GM19372 (cell line): ENCODE data around the gene KPNB1.
"Not testable (repeated sequence)": the region's sequence is repeated elsewhere in the genome, so short reads cannot be mapped to it uniquely, and the experiment has no call there.

ENCODE experiments used
- ATAC-seq: cut with Tn5 transposase; IDR thresholded peaks from one replicate; pipeline ENCODE4 v1.9.1; 2021; ENCODE audit warnings: mild to moderate bottlenecking, low read depth, moderate library complexity; ENCODE audit not compliant: unreplicated experiment

The KPNB1 gene

DNA sequence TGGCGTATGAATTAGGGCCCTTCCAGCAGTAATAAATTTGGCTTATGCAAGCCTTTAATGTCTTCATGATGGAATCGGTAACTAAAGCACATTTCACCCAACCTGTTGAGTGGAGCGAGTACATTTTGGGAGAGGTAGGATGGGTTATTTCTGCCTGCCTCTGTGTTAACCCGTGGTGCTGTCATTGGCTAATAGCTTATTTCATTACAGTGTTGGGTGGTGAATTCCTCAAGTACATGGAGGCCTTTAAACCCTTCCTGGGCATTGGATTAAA lies 26.4 kb downstream of the KPNB1 start:
- no peak for ATAC-seq

DNA sequence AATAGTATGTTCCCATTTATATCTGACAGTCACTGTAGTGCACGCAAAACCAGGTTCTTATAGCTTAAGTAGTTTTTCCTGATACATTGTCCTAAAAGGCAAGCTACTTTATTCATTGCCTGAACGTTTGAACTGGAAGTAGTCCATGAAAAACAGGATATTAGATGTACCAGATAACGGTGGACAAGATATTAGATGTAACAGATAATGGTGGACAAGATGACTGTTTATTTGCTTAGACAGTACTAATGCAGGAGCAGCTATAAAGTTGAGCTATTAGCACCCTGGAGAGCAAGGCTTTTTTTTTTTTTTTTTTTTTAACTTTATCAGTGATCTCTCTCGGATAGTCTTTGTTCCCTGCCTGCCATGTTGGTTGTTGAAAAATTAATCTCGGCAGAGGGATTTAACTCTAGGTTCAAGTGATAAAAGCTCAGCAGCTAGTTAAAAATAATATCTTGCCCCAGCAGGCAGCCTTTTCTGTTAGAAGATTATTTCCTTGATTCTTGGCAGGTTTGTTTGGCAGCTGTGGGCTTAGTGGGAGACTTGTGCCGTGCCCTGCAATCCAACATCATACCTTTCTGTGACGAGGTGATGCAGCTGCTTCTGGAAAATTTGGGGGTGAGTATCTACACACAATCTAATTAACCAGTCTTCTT lies 26.9 kb downstream of the KPNB1 start:
- no peak for ATAC-seq

DNA sequence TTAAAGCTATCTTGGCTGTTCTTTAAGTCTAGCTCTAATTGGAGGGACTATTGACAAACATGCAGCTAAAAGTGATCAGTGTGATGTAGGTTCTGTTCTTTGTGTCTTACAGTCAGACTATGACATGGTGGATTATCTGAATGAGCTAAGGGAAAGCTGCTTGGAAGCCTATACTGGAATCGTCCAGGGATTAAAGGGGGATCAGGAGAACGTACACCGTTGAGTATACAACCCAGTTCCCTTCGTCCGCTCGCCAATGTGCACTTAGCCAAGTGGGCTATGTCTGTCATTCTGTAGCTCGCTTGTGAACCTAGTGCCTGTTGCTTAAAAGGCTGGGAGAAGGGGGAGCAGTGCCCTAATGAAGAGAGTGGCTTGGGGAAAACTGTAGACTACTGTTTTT lies 28.5 kb downstream of the KPNB1 start:
- no peak for ATAC-seq

DNA sequence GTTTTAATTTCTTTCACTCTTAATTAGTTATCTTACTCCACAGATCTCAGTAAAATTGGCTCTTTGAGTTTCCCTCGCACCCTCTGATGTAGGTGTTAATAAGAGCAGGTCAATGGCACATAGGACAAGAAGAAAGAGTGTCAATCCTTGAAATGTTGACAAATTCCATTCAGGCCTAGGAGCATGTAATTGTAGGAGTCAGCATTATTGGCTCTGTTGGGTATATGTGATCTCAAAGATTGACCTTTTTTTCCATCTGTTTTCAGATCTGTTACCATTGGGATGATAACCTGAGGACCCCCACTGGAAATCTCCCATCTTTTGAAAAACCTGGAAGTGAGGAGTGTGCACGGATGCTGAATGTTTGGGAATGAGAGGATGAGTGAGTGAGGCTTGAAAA lies 32.4 kb downstream of the KPNB1 start:
- no peak for ATAC-seq

DNA sequence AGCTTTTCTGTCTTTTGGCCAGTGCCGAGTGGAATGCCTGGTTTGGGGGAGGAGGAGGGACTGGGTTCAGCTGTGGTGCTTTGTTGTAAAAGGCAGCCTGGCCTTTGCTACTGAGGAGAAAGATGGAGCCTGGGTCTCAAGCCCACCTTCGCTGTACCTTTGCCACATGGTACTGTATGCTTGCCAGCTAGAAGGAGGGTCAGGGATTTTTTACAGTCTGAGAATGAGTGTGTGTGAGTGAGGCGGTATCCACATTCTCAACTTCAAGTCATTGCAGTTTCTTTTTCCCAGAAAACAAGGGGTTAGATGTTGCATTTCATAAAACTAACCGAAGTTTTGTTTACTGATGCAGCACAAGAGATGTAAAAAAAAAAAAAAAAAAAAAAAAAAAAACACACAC lies 33.0 kb downstream of the KPNB1 start:
- ATAC-seq = not testable (repeated sequence)

DNA sequence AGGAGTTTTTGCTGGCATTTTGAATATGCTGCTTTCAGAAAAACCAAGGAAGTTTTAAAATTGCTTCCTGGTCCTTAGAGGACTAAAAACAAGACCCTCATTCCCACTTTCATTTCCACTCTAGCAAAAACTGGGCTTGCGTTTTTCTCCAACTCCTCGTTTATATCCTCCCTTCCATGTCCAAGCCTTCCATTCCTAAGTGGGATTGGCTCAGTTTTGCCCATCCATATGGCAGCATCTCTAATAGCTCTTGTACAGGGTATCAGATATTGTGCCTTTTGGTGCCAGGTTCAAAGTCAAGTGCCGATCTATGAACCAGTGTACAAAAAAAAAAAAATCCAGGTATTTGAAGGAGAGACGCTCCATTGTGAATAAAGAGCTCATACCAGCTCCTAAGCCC lies 34.3 kb downstream of the KPNB1 start:
- ATAC-seq = no peak

DNA sequence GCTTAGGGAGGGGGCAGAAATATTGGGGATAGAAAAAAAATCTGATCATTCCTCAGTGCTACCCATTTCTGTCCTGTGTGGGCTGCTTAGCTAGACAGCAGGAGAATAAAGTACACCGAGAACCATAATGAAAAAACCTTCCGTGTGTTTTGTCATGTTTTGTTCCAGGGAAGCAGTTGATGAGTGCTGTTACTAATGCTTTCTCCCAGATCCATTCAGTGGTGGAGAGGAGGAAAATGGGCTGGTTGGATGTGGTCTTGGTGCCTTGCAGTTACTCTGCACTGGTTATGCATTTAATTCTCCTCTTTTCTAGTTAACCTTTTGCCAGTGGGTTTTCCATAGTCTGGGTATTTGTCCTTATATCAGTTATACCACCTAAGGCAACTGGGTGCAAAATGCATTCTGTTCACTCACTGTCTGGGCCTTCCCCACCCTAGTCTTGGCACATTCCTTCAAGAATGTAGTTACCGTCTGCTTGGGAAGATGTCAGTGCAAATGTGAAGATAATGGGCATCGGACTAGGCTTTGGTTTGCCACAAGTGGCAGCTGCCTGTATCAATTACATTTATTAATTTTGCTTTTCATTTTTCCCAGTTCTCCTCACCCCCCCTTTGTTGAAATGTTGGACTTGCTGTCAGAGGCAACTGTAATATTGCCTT lies 34.9 kb downstream of the KPNB1 start:
- no peak for ATAC-seq

DNA sequence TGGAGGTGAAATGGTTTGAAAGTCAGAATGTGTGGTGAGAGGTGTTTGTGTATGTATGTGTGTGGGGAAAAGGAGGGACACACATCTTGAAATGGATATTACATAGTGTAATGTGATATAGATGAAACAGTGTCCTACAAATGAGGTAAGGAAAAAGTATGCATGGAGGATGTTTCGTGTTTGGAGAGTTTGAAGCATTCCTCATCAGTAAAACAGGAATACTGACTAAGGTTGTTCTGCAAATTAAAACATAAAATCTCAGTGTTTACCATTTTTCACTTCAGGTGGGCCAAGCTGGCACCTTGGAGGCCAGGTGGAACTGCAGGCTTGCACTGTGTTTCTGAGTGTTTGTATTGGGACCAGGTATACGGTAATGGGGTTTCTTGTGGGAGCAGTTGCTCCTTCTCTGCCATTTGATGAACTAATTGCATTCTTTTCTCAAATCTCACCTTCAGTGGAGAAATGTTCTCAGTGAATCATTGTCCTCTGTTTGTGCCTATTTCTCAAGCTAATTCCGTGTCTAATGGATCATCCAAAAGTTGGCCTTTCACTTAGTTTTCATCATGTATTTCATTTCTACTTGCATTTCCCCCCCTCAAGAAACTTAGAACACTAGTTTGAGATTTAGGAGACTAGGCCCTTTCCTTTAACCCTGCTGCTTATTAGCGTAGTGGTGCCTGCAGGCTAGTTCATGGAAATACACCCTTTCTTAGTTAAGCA lies 36.0 kb downstream of the KPNB1 start:
- ATAC-seq = no peak

DNA sequence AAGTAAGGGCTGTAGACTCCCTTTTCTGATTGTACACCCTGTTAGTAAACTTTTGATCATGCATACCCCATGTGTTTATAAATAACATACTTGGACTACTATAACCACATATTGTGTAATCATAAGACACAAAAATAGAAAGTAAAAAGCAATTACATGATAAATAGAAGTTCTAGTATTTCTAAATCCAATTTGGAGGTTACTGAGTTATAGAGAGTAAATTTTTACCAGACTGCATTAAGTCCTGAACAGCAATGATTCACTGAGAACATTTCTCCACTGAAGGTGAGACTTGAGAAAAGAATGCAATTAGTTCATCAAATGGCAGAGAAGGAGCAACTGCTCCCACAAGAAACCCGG lies 36.5 kb downstream of the KPNB1 start:
- no peak for ATAC-seq

DNA sequence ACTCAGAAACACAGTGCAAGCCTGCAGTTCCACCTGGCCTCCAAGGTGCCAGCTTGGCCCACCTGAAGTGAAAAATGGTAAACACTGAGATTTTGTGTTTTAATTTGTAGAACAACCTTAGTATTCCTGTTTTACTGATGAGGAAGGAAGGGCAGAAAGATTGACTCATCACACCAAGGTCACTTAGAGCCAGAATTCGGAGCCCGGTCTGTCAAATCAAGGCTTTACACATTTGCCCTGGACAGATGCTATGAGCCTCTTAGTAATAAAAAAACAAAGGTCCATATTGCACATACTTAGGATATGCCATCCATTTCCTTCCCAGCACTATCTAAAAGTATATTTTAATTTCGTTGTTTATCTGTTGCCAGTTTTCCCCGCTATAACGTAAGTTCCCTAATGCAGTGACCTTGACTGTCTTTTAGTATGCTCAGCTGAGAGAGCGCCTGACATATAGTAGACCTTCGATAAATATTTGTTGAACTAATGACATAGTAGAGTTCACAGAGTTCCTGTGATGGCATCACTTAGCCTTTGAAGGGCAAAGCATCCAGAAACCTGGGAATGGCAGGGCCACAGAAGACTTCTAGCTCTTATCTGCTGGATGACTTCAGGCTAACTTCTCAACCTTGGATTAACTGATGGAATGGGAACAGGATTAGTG lies 37.1 kb downstream of the KPNB1 start:
- ATAC-seq = no peak

DNA sequence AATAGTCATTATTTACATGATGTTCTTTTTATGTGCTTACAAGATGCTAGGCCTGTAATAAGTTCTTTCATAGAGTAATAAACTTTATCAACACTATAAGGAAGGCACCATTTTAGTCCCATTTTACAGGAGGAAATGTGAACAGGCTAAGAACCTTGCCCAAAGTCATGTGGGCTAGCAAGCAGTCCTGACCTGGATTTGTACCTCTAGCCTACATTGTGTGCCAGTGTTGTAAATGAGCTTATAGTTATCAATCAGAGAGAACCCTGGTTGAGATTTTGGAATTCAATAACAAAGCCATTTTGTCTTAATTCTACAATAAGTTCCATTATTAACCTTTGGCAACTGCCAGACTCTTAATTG lies 37.6 kb downstream of the KPNB1 start:
- ATAC-seq = no peak

DNA sequence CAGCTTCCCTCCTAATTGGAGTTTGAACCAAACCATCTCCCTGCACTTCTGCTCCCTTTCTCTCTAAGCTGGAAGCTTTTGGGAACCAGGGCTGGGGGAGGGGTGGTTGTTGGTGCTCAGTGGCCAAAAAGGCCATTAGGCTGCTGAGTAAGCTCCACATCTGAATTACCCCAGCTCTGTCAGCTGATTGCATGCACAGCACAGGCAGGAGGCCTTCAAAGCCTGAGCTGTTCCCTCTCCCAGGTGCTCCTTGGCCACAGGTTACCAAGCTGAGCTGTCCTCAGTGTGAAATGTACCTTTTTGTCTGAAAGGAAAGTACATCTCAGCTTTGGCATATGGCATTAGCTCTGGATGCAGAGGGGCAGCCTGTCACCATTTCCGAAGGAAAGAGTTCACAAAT lies 38.0 kb downstream of the KPNB1 start:
- no peak for ATAC-seq

DNA sequence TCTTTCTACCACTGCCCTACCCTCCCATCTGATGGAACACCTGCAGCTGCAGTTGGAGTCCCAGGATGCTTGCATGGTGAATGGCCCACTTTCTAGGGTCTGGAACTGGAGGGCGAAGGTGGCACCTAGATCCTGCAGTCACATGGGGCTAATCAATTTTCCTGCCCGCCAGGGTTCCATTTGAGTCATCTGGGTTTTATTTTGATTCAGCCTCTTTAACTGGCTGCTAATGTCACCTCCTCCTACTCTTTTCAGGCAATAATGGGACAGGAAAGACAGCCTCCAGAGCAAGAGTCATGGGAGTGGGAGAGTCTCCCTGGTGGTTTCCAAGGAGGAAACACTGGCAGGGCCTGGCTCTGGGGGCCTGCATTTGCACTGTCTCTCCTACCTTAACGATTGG lies 40.4 kb downstream of the KPNB1 start:
- no peak for ATAC-seq

DNA sequence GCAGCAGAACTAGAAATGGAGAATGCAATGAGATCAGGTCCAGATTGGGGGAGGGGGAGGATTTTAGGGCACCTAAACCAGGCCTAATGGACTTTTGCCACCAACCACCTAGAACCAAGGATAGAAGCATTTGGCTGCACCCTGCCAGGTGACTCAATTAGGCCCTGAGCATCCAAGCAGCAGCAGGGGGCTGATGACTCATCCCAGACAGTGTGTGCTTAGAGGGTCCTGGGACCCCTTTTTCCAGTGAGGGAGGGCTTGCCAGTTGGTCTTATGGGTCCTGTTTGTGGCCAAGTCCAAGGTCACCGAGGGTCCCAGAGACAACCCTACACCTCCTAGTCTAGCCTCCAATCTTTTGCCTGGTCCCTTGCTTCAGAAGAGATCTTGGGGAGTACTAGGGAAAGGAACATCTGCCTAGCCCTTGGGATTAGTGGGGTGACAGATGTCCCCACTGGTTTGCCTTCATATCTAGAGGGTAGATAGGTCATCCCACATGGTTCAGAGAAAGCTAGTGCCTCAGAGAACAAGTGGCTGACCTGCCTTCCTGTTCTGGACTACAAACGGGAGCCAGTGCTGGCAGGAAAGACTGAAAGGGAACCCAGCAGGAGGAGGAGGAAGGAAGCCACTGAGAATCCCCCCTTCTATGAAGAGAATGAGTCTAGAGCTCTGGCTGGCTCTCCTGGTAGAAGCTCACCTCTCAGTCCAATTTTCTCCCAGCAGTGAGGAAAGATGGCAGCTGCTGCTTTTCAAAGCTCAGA lies 42.6 kb downstream of the KPNB1 start:
- no peak for ATAC-seq

DNA sequence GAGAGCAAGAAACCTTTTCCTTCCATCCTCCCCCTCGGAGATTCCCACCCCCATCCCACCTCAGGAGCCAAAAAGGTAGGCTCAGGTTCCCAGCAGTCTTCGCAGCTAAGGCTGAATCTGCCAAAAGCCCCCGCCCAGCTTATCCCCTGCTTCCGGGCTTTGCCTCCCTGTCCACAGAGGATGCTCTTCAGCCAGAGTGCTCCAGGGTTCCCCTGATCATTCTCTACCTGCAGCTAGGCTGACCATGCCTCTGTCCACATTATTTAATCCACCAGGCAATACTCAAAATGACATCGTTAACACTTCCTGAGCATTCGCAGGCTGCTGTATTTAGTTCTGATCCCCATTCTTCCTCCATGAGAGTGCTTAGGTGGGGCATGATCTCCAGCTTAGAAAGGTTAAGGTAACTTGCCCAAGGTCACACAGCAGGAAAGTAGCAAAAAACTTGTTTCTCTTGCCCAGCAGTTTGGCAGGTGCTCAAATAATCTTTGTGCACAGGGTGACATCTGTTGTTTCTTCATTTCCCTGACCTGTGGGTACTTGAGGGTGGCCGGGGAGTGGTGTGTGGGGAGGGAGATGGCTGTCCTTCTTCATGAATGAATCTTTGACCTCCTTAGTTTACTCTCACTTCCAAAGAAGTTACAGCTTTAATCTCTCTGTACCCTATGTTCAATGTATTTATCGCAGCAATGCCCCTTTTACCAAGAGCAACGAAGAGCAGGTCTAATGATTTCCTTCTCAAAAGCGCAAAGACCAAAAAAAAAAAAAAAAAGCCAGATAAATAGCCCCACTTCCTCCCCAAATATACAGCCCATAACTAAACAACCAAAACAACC lies 43.4 kb downstream of the KPNB1 start:
- no peak for ATAC-seq

DNA sequence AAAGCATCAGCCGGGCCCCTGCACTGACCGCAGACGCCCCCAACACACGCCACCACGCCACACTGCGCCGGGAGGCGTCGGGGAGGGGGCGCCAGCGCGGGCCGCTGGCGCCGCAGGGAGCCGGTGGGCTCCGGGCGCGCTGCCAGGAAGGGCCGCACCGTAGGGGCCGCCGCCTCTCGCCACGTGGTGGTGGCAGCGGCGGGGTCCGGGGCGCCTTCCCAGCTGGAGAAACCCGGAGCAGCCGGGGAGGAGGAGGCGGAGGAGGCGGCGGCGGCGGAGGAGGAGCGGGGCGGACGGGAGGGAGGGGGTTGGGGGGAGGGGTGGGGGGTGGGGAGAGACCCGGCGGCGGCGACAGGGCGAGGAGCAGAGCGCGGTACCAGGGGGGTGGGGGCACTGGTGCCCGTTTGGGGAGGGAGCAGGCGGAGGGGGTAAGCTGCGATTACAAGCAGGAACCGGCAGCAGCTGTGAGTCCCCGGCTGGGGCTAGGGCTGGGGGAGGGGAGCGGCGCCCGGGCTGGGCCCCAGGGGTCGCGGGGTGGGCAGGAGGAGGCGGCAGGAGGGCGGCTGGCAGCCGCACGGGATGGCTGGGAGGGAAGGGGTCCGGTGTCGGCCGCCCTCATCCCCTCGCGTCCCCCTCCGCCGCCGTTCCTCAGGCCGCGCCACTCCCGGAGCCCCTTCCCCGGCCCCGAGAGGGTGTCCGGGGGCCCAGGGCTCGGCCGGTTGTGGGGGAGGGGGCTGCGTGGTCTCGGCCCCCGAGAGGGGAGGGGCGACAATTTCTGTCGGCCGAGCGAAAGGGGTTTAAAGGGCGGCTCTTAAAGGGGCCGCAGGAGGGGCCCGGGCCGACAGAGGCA lies 44.2 kb downstream of the KPNB1 start, which contains the start of gene TBKBP1:
TSS of gene TBKBP1 (plus strand) at position 431 of the 850 bp plus-strand sequence. CDS start 1,952 bp downstream, outside the sequence.
- no peak for ATAC-seq

DNA sequence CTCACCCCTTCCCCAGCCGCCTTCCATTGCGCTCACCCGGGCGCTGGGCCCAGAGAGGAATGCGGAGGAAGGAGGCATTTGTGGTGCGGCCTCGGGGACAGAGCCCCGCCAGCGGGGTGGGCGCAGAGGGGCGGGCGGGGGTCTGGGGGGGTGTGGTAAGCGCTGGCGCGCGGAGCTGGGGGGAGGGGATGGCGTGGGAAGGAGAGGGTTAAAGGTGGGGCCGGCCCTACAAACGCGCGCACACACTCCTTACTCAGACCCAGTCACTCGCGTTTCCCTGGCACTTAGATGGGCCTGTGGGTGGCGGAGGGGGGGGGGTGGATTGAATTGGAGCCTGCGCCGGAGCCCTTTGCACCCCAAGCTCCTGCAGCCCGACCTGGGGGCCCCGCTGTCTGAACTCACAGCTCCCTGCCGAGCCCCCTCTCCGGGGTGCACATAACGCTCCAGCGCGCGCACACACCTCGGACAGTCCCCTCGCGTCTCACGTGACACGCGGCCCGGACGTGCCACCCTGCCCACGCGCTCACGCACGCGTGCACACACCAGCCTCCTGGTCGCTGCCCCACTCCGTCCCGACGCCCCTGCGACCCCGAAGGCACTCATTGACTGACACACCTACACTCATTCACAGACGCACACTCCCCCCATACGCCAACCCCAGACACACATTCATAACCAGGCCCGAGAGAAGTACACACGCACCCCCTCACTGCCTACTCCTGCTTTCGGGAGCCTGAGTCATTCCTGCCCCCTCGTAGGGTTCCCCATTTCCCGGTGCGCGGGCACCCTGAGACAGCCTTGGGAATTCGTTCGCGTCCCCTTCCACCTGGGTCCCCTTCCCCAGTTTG lies 45.1 kb downstream of the KPNB1 start:
- no peak for ATAC-seq
